NCI-H2196 (cell line): ENCODE data around the gene ARL6IP6.

Experiments used
- DNase-seq: peaks from one replicate; lab custom pipeline; 2025; ENCODE audit not compliant: unreplicated experiment; lab: John Stamatoyannopoulos, UW

ARL6IP6 gene

GRCh38 chr2:152792974-152793373 lies 74.6 kb downstream of the ARL6IP6 start:
- DNase-seq: no peak

- DNase-seq: no peak
These were observed 78.5 kb downstream of the ARL6IP6 start for GRCh38 chr2:152796941-152797340.

- no peak for DNase-seq
These were observed 86.4 kb downstream of the ARL6IP6 start for GRCh38 chr2:152804687-152805408.

GRCh38 chr2:152811916-152812315 lies 93.5 kb downstream of the ARL6IP6 start:
- DNase-seq: no peak
